Measurements from ENCODE around the gene IFRD1.

IFRD1 gene

GRCh38 chr7:112520787-112521186, 70.5 kb downstream of the IFRD1 start:
- TF ChIP-seq CTCF (IDR thresholded peaks at IDR 0.05; ENCODE audit: borderline replicate concordance, control extremely low read depth, extremely low read depth, insufficient read depth, missing control alignments): no peak
- in situ Hi-C loops (cut with MboI; ENCODE audit: low sequenced_read_pairs, unreplicated experiment): no loop called here

GRCh38 chr7:112521942-112522341, 71.7 kb downstream of the IFRD1 start:
- no peak for DNase-seq (ENCODE audit: low spot score)
- in situ Hi-C loops (cut with MboI; ENCODE audit: low sequenced_read_pairs, unreplicated experiment): no loop called here
- no peak for TF ChIP-seq CTCF (IDR thresholded peaks at IDR 0.05; ENCODE audit: borderline replicate concordance, control extremely low read depth, extremely low read depth, insufficient read depth, missing control alignments)

More at GRCh38 chr7:112520787-112521186, 70.5 kb downstream of the IFRD1 start:
- DNase-seq (ENCODE audit: low spot score): no peak

- DNase-seq (ENCODE audit: low spot score): no peak
- no peak for TF ChIP-seq CTCF (IDR thresholded peaks at IDR 0.05; ENCODE audit: borderline replicate concordance, control extremely low read depth, extremely low read depth, insufficient read depth, missing control alignments)
- in situ Hi-C loops (cut with MboI; ENCODE audit: low sequenced_read_pairs, unreplicated experiment): no loop called here
Measured at GRCh38 chr7:112523871-112524270, 73.6 kb downstream of the IFRD1 start.

Measured in GM13976 (cell line).